Measurements from ENCODE around the gene RAB13. TPM values are rescaled to one million over a fixed set of nuclear protein-coding genes. Genes with fewer than 3 reads are reported as not detected.
"Not testable (repeated sequence)": the region's sequence is repeated elsewhere in the genome, so short reads cannot be mapped to it uniquely, and the experiment has no call there.

RAB13 gene
- total RNA-seq = 86.4 TPM

GRCh38 chr1:153985941-153986761 is at the start of gene RAB13:
TSS of gene RAB13 (minus strand) at chr1:153986339. CDS start at chr1:153986236, 103 bp downstream.
- DNase-seq (ENCODE audit: low spot score) = peak; percentile 91

GRCh38 chr1:154033697-154034096 is 47.6 kb upstream of the RAB13 start:
- not testable (repeated sequence) for DNase-seq (ENCODE audit: low spot score)

- no peak for DNase-seq (ENCODE audit: low spot score)
Observed at GRCh38 chr1:154019940-154020339, 33.8 kb upstream of the RAB13 start.

- no peak for DNase-seq (ENCODE audit: low spot score)
Observed at GRCh38 chr1:154019269-154019668, 33.1 kb upstream of the RAB13 start.

GRCh38 chr1:154014154-154014907 is 28.2 kb upstream of the RAB13 start:
- no peak for DNase-seq (ENCODE audit: low spot score)

- DNase-seq (ENCODE audit: low spot score) = not testable (repeated sequence)
Observed at GRCh38 chr1:154012543-154012942, 26.4 kb upstream of the RAB13 start.

GRCh38 chr1:154012129-154012528 is 26.0 kb upstream of the RAB13 start:
- no peak for DNase-seq (ENCODE audit: low spot score)

- DNase-seq (ENCODE audit: low spot score) = no peak
Observed at GRCh38 chr1:154006136-154006535, 20.0 kb upstream of the RAB13 start.

GRCh38 chr1:154000420-154000819 is 14.3 kb upstream of the RAB13 start:
- DNase-seq (ENCODE audit: low spot score) = no peak

- DNase-seq (ENCODE audit: low spot score) = not testable (repeated sequence)
Observed at GRCh38 chr1:153996882-153997281, 10.7 kb upstream of the RAB13 start.

- no peak for DNase-seq (ENCODE audit: low spot score)
Observed at GRCh38 chr1:153995640-153996039, 9.5 kb upstream of the RAB13 start.

GRCh38 chr1:153995202-153995601 is 9.1 kb upstream of the RAB13 start:
- DNase-seq (ENCODE audit: low spot score) = no peak

GRCh38 chr1:153991806-153992205 is 5.7 kb upstream of the RAB13 start:
- DNase-seq (ENCODE audit: low spot score) = no peak

GRCh38 chr1:153991151-153991630 is 5.1 kb upstream of the RAB13 start:
- no peak for DNase-seq (ENCODE audit: low spot score)

GRCh38 chr1:153990468-153991150 is 4.5 kb upstream of the RAB13 start, which contains the start of gene RPS27:
TSS of gene RPS27 (plus strand) at chr1:153990762. CDS start at chr1:153990797, 35 bp downstream.
- DNase-seq (ENCODE audit: low spot score) = peak; percentile 95

GRCh38 chr1:153987621-153988020 is 1.5 kb upstream of the RAB13 start:
- DNase-seq (ENCODE audit: low spot score) = no peak

GRCh38 chr1:153985341-153985912 is 712 bp downstream of the RAB13 start:
- DNase-seq (ENCODE audit: low spot score) = no peak

GRCh38 chr1:153984123-153984894 is 1.8 kb downstream of the RAB13 start:
- no peak for DNase-seq (ENCODE audit: low spot score)

GRCh38 chr1:153981735-153982134 is 4.4 kb downstream of the RAB13 start:
- DNase-seq (ENCODE audit: low spot score) = not testable (repeated sequence)

- DNase-seq (ENCODE audit: low spot score) = not testable (repeated sequence)
Observed at GRCh38 chr1:153979091-153979490, 7.0 kb downstream of the RAB13 start.
